Measurements from ENCODE around the gene ARID3B.

DNA sequence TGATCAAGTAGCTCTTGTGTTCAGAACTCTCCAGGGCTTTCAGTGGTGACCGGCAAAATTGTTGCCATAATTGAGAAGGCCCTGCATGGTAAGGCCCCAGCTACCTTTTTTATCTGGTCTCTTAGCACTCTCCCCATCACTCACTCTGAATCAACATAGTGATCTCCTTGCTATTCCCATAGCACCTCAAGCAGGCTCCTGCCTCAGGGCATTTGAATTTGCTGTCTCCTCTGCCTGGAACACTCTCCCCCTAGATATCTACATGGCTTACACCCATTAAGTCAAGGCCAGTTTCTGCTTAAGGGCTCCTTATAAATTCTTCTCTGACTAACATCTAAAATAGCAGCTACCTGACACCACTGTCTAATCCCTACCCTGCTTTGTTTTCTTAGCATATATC, 3.3 kb upstream of the ARID3B start:
- no peak for TF ChIP-seq CTCF (conservative IDR thresholded peaks at IDR 0.05 in 1 of 2, IDR thresholded peaks at IDR 0.05 in 1 of 2; ENCODE audit: low read depth in 1 of 2, low read length in 2 of 2)
- TF ChIP-seq EZH2 (IDR thresholded peaks at IDR 0.05; ENCODE audit: low read length, missing control alignments), result no peak
